Memory B cell (primary cell): ENCODE data around the gene NEK1.
"Not testable (repeated sequence)": the region's sequence is repeated elsewhere in the genome, so short reads cannot be mapped to it uniquely, and the experiment has no call there.

Source experiments
- ATAC-seq: fragments of 150-1000 bp; cut with Tn5 transposase; 2 replicates; pipeline ENCODE4 v1.10.0; 2021; ENCODE audit warnings: low read depth, mild to moderate bottlenecking, moderate library complexity
- DNase-seq, 2 donors: peaks; one replicate each; pipeline ENCODE4 v3.0.0; 2022; ENCODE audit warnings: low spot score in 2 of 2
- H3K27ac Mint-ChIP-seq: one replicate; pipeline ENCODE4 v1.8.0; 2022; ENCODE audit warnings: mild to moderate bottlenecking, moderate library complexity, mixed read lengths
- H3K27me3 Mint-ChIP-seq: one replicate; pipeline ENCODE4 v1.8.0; 2022; ENCODE audit warnings: mixed read lengths
- H3K36me3 Mint-ChIP-seq: one replicate; pipeline ENCODE4 v1.8.0; 2022; ENCODE audit warnings: mild to moderate bottlenecking, mixed read lengths
- H3K4me1 Mint-ChIP-seq: one replicate; pipeline ENCODE4 v1.8.0; 2022; ENCODE audit warnings: mixed read lengths
- H3K4me3 Mint-ChIP-seq: one replicate; pipeline ENCODE4 v1.8.0; 2022; ENCODE audit warnings: mild to moderate bottlenecking, moderate library complexity, mixed read lengths
- H3K9me3 Mint-ChIP-seq: one replicate; pipeline ENCODE4 v1.8.0; 2022; ENCODE audit warnings: mixed read lengths

Gene NEK1

GRCh38 chr4:169601016-169601771, 11.2 kb downstream of the NEK1 start:
- Mint-ChIP-seq H3K4me3 (no peak overlapping the region), H3K36me3 (peaks cover 10% of the 10 kb centered on the region), H3K27me3 (no peaks in the 10 kb centered on the region), H3K4me1 (peaks cover 1% of the 10 kb centered on the region), H3K27ac (no peak overlapping the region), H3K9me3 (no peaks in the 10 kb centered on the region)
- DNase-seq (no peak), ATAC-seq (no peak)

GRCh38 chr4:169594560-169595195, 17.7 kb downstream of the NEK1 start:
- Mint-ChIP-seq H3K4me1 (no peaks in the 10 kb centered on the region), H3K27ac (no peak overlapping the region), H3K4me3 (no peak overlapping the region), H3K27me3 (no peaks in the 10 kb centered on the region), H3K36me3 (peaks cover 18% of the 10 kb centered on the region), H3K9me3 (no peaks in the 10 kb centered on the region)
- no peak for ATAC-seq
- no peak for DNase-seq

DNA sequence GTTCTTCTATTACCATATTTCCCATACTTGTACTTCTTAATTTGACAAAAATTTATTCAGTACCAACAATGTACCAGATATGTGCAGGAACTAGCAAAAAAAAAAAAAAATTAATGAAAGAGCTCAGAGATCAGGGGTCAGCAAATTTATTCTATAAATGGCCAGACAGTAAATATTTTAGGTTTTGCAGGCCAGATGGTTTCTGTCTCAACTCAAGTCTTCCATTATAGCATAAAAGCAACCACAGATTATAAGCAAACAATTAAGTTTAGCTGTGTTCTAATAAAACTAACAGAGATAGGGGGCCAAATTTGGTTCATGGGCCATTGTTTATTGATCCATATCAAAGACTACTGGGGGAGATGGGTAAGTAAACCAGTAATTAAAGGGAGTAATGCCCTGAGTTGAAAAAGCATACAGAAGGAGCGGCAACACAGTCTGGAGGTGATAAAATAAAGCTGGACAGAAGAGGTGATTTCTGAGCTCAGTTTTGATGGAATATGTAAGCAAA, 19.3 kb downstream of the NEK1 start:
- Mint-ChIP-seq H3K27me3 (no peaks in the 10 kb centered on the region), H3K4me1 (no peaks in the 10 kb centered on the region), H3K36me3 (peaks cover 15% of the 10 kb centered on the region), H3K27ac (peak overlapping the region; percentile 13), H3K9me3 (no peaks in the 10 kb centered on the region), H3K4me3 (no peak overlapping the region)
- ATAC-seq (no peak), DNase-seq (no peak)

DNA sequence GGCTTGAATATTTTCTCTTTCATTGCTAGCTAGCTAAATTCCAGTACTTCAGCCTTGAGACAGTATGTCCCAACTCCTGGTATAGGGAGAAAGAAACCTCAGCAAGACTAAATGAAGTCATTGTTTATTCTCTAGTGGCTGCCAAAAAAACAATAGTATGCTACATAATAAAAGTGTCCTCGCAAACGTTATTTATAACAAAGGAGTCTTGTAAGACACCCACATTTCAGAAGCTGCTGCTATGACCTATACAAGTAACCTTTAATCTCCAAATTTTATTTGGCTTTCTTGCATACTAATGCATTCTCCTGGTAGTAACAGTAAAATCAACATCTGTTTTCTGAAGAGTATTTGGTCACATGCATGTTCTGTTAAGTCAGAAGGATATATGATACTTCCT, 28.8 kb downstream of the NEK1 start:
- H3K9me3 Mint-ChIP-seq: no peaks in the 10 kb centered on the region
- ATAC-seq: no peak
- no peaks in the 10 kb centered on the region for H3K27me3 Mint-ChIP-seq
- no peak overlapping the region for H3K27ac Mint-ChIP-seq
- H3K4me3 Mint-ChIP-seq: no peak overlapping the region
- no peaks in the 10 kb centered on the region for H3K4me1 Mint-ChIP-seq
- H3K36me3 Mint-ChIP-seq: peaks cover 11% of the 10 kb centered on the region
- no peak for DNase-seq

GRCh38 chr4:169582706-169583105, 29.7 kb downstream of the NEK1 start:
- H3K27ac Mint-ChIP-seq: no peak overlapping the region
- H3K4me3 Mint-ChIP-seq: no peak overlapping the region
- DNase-seq (no peak), ATAC-seq (no peak)
- no peaks in the 10 kb centered on the region for H3K9me3 Mint-ChIP-seq
- peaks cover 11% of the 10 kb centered on the region for H3K36me3 Mint-ChIP-seq
- H3K27me3 Mint-ChIP-seq: no peaks in the 10 kb centered on the region
- no peaks in the 10 kb centered on the region for H3K4me1 Mint-ChIP-seq

- Mint-ChIP-seq H3K4me3 (no peak overlapping the region), H3K4me1 (no peaks in the 10 kb centered on the region)
- no peak for ATAC-seq
Observed at GRCh38 chr4:169582203-169582602, 30.2 kb downstream of the NEK1 start.

DNA sequence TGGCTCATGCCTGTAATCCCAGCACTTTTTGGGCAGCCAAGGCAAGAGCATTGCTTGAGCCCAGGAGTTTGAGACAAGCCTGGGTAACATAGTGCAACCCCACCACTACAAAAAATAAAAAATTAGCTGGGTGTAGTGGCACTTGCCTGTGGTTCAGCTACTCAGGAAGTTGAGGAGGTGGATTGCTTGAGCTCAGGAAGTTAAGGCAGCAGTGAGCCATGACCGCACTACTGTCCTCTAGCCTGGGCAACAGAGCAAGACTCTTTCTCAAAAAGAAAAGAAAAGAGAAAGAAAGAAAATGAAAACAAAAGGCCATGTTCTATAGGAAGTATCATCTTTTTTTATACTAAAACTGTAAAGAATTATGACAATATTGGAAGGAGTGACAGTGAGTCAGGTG, 38.5 kb downstream of the NEK1 start:
- H3K27ac Mint-ChIP-seq: no peak overlapping the region
- peaks cover 29% of the 10 kb centered on the region for H3K36me3 Mint-ChIP-seq
- peaks cover 14% of the 10 kb centered on the region for H3K4me1 Mint-ChIP-seq
- peaks cover 3% of the 10 kb centered on the region for H3K9me3 Mint-ChIP-seq
- no peak overlapping the region for H3K4me3 Mint-ChIP-seq
- no peaks in the 10 kb centered on the region for H3K27me3 Mint-ChIP-seq
- DNase-seq (no peak), ATAC-seq (peak; percentile 74)

More at GRCh38 chr4:169582203-169582602, 30.2 kb downstream of the NEK1 start:
- DNase-seq: no peak
- H3K27me3 Mint-ChIP-seq: no peaks in the 10 kb centered on the region
- no peak overlapping the region for H3K27ac Mint-ChIP-seq
- H3K9me3 Mint-ChIP-seq: no peaks in the 10 kb centered on the region
- peaks cover 11% of the 10 kb centered on the region for H3K36me3 Mint-ChIP-seq

GRCh38 chr4:169571435-169571834, 40.9 kb downstream of the NEK1 start:
- DNase-seq: no peak
- H3K36me3 Mint-ChIP-seq: peaks cover 29% of the 10 kb centered on the region
- no peaks in the 10 kb centered on the region for H3K27me3 Mint-ChIP-seq
- no peak overlapping the region for H3K4me3 Mint-ChIP-seq
- H3K4me1 Mint-ChIP-seq: peaks cover 14% of the 10 kb centered on the region
- no peak overlapping the region for H3K27ac Mint-ChIP-seq
- ATAC-seq: no peak
- H3K9me3 Mint-ChIP-seq: peaks cover 3% of the 10 kb centered on the region

- H3K36me3 Mint-ChIP-seq: peaks cover 29% of the 10 kb centered on the region
- H3K27me3 Mint-ChIP-seq, ATAC-seq: not testable (repeated sequence)
Observed at GRCh38 chr4:169571012-169571411, 41.4 kb downstream of the NEK1 start.

GRCh38 chr4:169570266-169570665, 42.1 kb downstream of the NEK1 start:
- peaks cover 28% of the 10 kb centered on the region for H3K36me3 Mint-ChIP-seq
- DNase-seq, ATAC-seq, H3K9me3 Mint-ChIP-seq, H3K27me3 Mint-ChIP-seq, H3K4me3 Mint-ChIP-seq, H3K27ac Mint-ChIP-seq: not testable (repeated sequence)
- H3K4me1 Mint-ChIP-seq: peaks cover 14% of the 10 kb centered on the region

More at GRCh38 chr4:169571012-169571411, 41.4 kb downstream of the NEK1 start:
- peaks cover 14% of the 10 kb centered on the region for H3K4me1 Mint-ChIP-seq
- DNase-seq, H3K27ac Mint-ChIP-seq, H3K9me3 Mint-ChIP-seq, H3K4me3 Mint-ChIP-seq: not testable (repeated sequence)

DNA sequence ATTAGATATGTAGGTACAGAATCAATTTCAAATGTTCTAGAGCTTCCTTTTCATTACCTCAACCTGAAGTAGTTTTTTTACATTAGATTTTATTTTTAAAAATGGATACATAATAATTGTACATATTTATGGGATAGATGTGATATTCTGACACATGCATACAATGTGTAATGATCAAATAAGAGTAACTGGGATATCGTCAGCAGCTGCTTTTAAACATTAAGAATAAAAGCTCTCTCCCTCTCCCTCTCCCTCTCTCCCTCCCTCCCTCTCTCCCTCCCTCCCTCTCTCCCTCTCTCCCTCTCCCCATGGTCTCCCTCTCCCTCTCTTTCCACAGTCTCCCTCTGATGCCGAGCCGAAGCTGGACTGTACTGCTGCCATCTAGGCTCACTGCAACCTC, 43.2 kb downstream of the NEK1 start:
- not testable (repeated sequence) for ATAC-seq, H3K9me3 Mint-ChIP-seq, H3K4me3 Mint-ChIP-seq, DNase-seq, H3K27me3 Mint-ChIP-seq, H3K27ac Mint-ChIP-seq
- H3K4me1 Mint-ChIP-seq: peaks cover 11% of the 10 kb centered on the region
- peaks cover 22% of the 10 kb centered on the region for H3K36me3 Mint-ChIP-seq

DNA sequence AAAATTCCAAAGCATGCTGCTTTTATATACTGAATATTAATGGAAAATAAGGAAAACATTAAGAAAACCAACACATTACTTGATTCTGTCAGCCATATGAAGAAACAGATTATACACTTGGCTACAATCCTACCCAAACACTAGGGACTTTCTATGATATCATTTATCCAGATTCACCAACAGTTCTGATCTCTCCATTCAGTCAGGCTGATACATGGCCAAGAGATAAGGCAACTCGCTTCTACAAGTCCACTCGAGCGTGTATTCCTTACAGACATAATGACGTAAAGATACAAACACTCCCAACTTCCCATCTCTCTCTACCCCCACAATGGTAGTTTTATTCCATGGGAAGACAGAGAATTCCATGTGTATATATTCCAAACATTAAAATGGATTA, 44.5 kb downstream of the NEK1 start:
- Mint-ChIP-seq H3K4me1 (peaks cover 3% of the 10 kb centered on the region), H3K27ac (no peak overlapping the region), H3K27me3 (no peaks in the 10 kb centered on the region), H3K4me3 (no peak overlapping the region), H3K36me3 (peaks cover 14% of the 10 kb centered on the region), H3K9me3 (no peaks in the 10 kb centered on the region)
- DNase-seq (no peak), ATAC-seq (no peak)

DNA sequence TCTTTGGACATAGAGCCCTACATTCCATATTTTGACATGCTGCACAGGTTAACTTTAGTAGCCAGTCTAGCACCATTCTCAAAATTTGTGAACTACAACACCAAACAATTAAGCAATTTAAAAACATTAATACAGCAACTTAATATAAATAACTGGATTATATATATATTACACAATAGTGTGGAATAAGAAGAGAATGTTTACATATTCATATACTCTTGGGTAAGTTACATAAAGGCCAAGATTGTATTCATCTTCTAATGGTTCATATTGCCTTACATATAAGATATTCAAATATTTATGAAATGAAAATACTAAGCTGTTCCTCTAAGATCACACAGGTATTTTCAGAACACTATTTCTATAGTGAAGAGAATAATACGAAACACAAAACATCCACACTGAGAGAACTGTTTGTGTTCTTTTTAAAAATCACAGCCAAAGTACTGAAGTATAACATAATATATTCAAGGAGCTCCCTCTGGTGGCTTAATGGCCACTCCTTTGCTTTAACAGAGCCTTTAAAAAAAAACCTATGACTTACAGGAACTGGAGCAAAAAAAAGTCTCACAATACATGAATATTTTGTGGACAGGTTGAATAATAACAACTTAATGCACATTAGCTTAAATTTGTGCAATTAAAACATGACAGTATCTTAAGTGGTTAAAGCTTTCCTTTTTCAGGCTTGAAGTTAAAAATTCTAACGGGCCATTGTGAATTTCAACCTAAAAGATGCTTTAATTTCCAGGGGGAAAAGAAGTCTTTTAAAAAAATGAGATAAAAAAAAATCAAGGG, 46.2 kb downstream of the NEK1 start:
- Mint-ChIP-seq H3K4me3 (no peak overlapping the region), H3K36me3 (peaks cover 2% of the 10 kb centered on the region), H3K27ac (no peak overlapping the region), H3K27me3 (no peaks in the 10 kb centered on the region), H3K4me1 (no peaks in the 10 kb centered on the region), H3K9me3 (no peaks in the 10 kb centered on the region)
- peak in 1 of 2 donors; percentile 28 for DNase-seq
- peak; percentile 67 for ATAC-seq

DNA sequence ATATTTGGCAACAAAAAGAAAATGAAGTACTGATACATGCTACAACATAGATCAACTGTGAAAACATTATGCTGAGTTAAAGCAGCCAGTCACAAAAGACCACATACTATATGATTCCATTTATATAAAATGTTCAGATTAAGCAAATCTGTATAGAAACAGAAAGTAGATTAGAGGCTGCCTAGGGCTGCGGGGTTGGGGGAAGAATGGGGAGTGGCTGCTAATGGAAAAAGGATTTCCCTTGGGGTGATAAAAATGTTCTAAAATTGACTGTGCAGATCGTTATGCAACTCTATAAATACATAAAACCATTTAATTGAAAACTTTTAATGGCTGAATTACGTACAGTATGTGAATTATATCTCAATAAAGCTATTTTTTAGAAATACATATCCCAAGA, 46.8 kb downstream of the NEK1 start:
- ATAC-seq: no peak
- Mint-ChIP-seq H3K4me1 (no peaks in the 10 kb centered on the region), H3K27ac (no peak overlapping the region), H3K36me3 (peaks cover 3% of the 10 kb centered on the region), H3K4me3 (no peak overlapping the region), H3K27me3 (no peaks in the 10 kb centered on the region), H3K9me3 (no peaks in the 10 kb centered on the region)
- no peak for DNase-seq
